Adipose tissue (tissue), 3 donors: ENCODE data around the gene GPR17. TPM values are rescaled to one million over a fixed set of nuclear protein-coding genes. Genes with fewer than 3 reads are reported as not detected.

Experiments used
- H3K27ac ChIP-seq: one replicate; pipeline ENCODE4 v1.5.1; 2013; ENCODE audit warnings: low read depth, low read length
- WGBS, 3 donors: extraction: QIAGEN DNeasy Blood & Tissue Kit; methylation state at CpG; one replicate each; pipeline ENCODE4 v1.1.7; 2013; 5-methylcytosine and 5-hydroxymethylcytosine counted together
- polyA plus RNA-seq, 3 donors: library from polyadenylated mRNA; stranded (reverse); fragments of 200-250 nt; gene quantifications; one replicate each; pipeline ENCODE4 v1.2.3, GENCODE V29; 2013
- donor health status: healthy with polysubstance abuse.
- donor health status: Bipolar disorder and iron deficiency.
- donor health status: healthy.

GPR17 gene
- polyA plus RNA-seq, 3 donors = 0.10 to 2.4 (median 1.8) TPM

DNA sequence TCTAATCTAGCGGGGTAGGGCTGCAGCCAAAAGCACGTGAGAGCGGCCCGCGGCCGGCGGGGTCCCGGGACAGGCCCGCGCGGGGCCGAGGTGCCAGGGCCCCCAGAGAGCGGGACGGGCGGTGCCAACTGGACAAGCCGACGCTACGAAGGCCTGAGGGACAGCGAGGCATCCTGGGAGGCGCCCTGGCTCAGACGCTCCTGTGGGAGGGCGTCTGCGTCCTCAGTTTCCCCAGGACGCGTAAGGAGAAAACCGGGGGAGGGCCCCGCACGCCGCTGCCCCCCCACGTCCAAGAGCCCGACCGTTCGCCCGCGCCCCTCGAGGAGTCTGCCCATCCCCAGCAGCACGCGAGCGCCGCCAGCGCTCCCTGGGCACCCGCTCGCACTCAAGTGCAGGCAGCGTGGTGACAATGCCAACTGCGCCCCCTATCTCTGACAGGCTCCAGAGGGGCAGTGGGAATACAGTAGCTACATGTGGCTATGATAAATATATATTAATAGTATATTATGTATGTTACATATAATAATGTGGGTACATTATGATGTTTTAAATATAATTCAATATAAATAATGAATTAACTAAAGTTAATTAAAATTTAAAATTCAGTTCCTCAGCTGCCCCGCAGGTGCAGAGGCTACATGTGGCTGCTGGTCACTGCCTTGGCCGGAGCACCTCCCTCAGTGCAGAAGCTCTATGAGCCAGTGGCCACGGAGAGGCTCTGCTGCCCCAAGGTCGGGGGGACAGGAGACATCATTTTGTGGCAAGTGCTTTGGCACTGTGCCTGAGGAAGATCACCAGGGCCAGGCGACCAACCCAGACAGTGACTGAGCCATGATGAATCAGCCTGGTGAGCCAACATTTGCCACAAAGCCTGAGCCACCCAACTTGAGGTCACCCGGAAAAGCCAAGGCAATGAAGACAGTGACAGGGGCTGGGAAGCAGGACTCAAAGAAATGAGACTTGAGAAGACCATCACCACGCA lies 49.8 kb downstream of the GPR17 start:
- H3K27ac ChIP-seq = no peak overlapping the region
- 20 to 36% (median 24%) methylated on average over 44 to 52 of the region's 52 CpGs for WGBS, 3 donors

DNA sequence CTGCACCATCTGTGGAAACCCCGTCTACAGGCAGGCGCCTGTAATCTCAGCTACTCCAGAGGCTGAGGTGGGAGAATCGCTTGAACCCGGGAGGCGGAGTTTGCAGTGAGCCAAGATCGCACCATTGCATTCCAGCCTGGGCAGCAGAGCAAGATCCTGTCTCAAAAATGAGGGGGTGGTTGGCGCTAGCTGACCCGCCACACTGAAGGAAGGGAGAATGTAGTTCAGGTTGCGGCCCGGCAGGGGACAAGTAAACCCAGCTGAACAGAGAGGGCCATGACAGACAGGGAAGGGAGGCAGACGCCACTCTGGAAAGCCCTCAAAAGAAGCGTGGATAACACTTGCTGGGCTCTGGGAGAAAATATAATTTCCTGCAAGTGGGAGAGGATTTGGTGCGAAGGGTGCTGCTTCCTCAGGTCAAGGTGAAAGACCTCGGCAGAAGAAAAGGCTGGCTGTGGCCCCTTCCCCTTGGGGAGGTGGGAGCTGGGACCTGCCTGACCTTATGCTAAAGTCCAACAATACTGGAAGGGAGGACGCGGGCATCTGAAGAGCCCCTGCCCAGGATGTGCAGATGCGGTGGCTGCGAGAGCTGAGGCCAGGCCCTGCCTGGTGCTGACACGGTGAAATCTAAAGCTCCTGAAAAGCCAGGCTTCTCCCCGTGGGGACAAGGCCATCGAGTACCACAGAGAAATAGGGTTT lies 51.7 kb downstream of the GPR17 start:
- 93 to 96% (median 96%) methylated on average over 21 of the region's 21 CpGs for WGBS, 3 donors
- H3K27ac ChIP-seq = no peak overlapping the region

DNA sequence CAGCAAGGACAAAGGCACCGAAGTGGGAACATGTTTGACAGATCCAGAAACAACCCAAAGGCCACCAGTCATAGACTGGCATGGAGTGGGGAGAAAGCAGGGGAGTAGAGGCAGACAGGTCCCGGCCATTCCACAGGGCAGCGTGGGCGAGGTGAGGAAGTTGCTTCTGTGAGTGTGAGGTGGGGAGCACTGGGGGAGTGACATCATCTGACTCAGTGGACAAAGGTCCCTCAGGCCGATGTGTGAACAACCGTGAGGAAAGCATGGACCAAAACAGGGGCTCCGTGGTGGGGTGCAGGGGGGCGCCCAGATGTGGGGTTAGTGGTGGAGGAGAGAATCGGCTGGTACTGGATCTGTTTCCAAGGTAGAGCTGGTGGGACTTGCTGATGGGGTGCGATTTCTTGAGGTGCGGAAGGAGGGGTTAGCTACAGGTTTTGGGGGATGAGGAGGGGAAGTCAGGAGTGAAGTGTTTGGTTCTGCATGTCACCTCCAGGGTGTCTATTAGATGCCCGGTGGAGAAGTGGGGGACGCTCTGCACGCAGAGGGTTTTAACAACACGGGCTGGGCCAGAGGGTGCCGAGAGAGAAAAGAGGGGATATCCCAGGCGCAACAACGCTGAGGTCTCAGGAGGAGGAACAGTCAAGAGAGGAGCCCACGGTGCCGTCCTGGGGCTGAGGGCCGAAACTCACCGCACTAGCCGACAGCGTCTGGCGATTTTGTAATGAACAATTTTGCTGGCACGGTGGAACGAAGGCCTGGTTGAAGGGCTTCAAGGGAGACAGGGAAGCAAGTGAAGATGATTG lies 52.8 kb downstream of the GPR17 start:
- whole genome bisulfite sequencing, 3 donors = 95 to 96% (median 95%) methylated on average over 27 of the region's 27 CpGs
- H3K27ac ChIP-seq = no peak overlapping the region

DNA sequence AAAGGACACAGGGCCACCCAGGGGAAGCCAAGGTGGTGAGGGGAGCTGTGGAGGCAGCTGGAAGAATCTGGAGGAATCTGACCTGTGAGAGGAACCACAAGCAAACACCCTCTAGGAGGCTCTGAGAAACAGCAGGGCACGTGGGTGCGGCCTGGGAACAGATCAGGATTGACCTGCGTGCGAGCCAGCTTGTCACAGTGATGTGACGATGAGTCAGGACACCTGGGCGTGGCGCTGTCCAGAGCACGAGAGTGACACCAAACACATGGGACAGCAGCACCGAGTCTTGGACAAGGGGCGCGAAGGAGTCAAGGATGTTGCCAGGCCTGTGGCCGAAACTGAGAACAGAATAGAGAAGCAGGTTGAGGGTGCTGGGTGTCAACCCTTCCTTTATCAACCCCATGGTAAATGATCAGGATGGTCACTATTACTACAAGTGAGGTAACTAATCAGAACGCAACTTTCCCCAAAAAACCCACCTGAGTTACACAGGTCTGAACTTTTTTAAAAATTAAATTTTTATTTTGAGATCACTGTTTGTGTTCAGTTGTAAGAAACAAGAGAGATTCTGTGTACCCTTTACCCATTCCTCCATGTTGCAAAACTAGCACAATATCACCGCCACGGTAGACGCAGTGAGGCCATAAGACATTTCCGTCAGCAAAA lies 54.7 kb downstream of the GPR17 start:
- 55 to 63% (median 61%) methylated on average over 17 of the region's 17 CpGs for WGBS, 3 donors
- H3K27ac ChIP-seq = no peak overlapping the region

DNA sequence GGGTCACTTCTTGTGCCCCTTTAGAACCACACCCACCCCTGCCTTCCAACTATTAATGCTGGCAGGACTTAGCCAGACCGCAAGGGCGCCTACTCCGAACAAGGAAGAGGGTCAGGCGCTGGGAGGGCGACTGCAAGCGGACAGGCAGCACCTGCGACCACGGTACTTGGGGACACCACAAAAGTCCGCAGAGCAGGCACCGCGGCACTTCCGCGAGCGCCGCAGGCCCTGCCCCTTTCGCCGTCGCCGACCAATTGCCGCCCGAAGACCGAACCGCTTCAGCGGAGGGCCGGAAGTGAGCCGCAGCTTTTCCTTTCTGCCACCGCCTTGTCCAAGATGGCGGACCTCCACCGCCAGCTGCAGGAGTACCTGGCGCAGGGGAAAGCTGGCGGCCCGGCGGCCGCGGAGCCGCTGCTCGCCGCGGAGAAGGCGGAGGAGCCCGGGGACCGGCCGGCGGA lies 55.3 kb downstream of the GPR17 start, which contains the start of gene SFT2D3:
TSS of gene SFT2D3 (plus strand) at position 305 of the 458 bp plus-strand sequence. CDS start at position 337, 32 bp downstream.
- WGBS, 3 donors = 0 to 1% (median 0%) methylated on average over 35 to 44 of the region's 44 CpGs
- H3K27ac ChIP-seq = peak within 1 kb of the TSS; percentile 91

DNA sequence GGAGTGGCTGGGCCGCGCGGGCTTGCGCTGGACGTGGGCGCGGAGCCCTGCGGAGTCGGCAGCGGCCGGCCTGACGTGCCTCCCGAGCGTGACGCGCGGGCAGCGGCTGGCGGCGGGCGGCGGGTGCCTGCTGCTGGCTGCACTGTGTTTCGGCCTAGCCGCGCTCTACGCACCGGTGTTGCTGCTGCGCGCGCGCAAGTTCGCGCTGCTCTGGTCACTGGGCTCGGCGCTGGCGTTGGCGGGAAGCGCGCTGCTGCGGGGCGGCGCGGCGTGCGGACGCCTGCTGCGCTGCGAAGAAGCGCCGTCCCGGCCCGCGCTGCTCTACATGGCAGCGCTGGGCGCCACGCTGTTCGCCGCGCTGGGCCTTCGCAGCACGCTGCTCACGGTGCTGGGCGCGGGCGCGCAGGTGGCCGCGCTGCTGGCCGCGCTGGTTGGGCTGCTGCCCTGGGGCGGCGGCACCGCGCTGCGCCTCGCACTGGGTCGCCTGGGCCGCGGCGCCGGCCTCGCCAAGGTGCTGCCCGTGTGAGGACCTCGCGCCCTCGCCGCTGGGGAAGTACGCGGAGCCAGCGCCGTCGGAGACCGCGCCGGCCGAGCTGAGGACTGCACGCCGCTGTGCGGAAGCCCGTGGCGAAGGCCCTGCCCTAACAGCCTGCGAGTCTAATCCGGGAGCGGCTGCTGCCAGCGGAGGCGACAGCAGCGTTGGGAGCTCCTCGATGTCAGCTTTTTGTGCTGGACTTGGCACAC lies 55.9 kb downstream of the GPR17 start:
- peak overlapping the region; percentile 91 for H3K27ac ChIP-seq
- 0% methylated on average over 88 to 108 of the region's 108 CpGs for WGBS, 3 donors

Other genes starting within 250 kb of the GPR17 start
- under 1 TPM in 2 of 3 donors, not detected in 1; 0.12 to 0.22 TPM for gene PROC, start 227.7 kb upstream of the GPR17 start, polyA plus RNA-seq
- gene IWS1, start 119.7 kb upstream of the GPR17 start, polyA plus RNA-seq = 10 to 100 TPM in 2 of 3 donors, 1 to 10 TPM in 1; 9.5 to 30.4 (median 24.8) TPM
- 1 to 10 TPM in 2 of 3 donors, under 1 TPM in 1; 0.40 to 2.2 (median 2.1) TPM for gene MYO7B, start 110.5 kb upstream of the GPR17 start, polyA plus RNA-seq
- gene LIMS2, start 29.4 kb downstream of the GPR17 start, polyA plus RNA-seq = 100 to 1,000 TPM in 1 of 3 donors, 10 to 100 TPM in 1, 1 to 10 TPM in 1; 8.5 to 282 (median 64.9) TPM
- gene SFT2D3, start 55.3 kb downstream of the GPR17 start, polyA plus RNA-seq = 1 to 10 TPM; 2.8 to 4.8 (median 3.6) TPM
- gene WDR33, start 165.0 kb downstream of the GPR17 start, polyA plus RNA-seq = 10 to 100 TPM in 2 of 3 donors, 1 to 10 TPM in 1; 9.3 to 12.4 (median 11.0) TPM
- gene POLR2D, start 212.0 kb downstream of the GPR17 start, polyA plus RNA-seq = 10 to 100 TPM in 1 of 3 donors, 1 to 10 TPM in 2; 5.6 to 14.7 (median 8.1) TPM
- gene AMMECR1L, start 239.8 kb downstream of the GPR17 start, polyA plus RNA-seq = 10 to 100 TPM in 1 of 3 donors, 1 to 10 TPM in 2; 5.7 to 15.4 (median 9.9) TPM